ENCODE results near the gene AP1S1.
"Not testable (repeated sequence)": the region's sequence is repeated elsewhere in the genome, so short reads cannot be mapped to it uniquely, and the experiment has no call there.

Gene AP1S1

DNA sequence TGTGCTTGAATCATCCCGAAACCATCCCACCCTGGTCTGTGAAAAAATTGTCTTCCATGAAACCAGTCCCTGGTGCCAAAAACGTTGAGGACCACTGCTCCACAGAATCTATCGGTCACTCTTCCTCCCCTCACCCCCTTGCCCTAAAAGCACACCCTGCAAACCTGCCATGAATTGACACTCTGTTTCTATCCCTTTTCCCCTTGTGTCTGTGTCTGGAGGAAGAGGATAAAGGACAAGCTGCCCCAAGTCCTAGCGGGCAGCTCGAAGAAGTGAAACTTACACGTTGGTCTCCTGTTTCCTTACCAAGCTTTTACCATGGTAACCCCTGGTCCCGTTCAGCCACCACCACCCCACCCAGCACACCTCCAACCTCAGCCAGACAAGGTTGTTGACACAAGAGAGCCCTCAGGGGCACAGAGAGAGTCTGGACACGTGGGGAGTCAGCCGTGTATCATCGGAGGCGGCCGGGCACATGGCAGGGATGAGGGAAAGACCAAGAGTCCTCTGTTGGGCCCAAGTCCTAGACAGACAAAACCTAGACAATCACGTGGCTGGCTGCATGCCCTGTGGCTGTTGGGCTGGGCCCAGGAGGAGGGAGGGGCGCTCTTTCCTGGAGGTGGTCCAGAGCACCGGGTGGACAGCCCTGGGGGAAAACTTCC is 28.2 kb upstream of the AP1S1 start:
- peak; percentile 8 for DNase-seq

DNA sequence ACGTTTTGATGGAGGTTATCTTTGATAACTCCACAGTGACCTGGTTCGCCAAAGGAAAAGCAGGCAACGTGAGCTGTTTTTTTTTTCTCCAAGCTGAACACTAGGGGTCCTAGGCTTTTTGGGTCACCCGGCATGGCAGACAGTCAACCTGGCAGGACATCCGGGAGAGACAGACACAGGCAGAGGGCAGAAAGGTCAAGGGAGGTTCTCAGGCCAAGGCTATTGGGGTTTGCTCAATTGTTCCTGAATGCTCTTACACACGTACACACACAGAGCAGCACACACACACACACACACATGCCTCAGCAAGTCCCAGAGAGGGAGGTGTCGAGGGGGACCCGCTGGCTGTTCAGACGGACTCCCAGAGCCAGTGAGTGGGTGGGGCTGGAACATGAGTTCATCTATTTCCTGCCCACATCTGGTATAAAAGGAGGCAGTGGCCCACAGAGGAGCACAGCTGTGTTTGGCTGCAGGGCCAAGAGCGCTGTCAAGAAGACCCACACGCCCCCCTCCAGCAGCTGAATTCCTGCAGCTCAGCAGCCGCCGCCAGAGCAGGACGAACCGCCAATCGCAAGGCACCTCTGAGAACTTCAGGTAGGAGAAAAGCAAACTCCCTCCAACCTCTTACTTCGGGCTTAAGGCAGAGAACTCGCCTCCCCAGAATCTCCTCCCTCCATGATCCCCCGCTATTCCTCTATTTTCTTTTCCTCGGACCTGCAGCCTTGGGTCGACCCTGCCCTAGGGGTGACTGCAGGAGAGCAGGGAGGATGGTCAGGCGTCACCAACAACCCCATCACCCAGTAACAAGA is 27.4 kb upstream of the AP1S1 start, which contains the start of gene SERPINE1:
Gene SERPINE1 (plus strand): TSS at position 454 of the 809 bp plus-strand sequence. CDS start 1,290 bp downstream, outside the sequence.
- DNase-seq, result peak; percentile 2

- no peak for DNase-seq
Measured at GRCh38 chr7:101127460-101128039, 26.7 kb upstream of the AP1S1 start.

GRCh38 chr7:101128040-101128834 is 26.0 kb upstream of the AP1S1 start:
- DNase-seq, result no peak

DNA sequence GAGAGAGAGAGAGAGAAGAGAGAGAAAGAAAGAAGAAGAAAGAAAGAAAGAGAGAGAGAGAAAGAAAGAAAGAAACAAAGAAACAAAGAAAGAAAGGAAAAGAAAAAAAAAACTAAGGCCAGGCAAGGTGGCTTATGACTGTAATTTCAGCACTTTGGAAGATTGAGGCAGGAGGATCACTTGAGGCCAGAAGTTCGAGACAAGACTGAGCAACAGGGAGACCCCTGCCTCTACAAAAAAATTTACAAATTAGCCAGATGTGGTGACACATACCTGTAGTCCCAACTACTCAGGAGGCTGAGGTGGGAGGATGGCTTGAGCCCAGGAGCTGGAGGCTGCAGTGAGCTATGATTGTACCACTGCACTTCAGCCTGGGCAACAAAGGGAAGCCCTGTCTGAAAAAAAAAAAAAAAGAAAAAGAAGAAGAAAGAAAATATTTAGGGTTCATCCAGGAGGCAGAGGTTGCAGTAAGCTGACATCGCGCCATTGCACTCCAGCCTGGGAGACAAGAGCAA is 24.6 kb upstream of the AP1S1 start:
- DNase-seq, result no peak

DNA sequence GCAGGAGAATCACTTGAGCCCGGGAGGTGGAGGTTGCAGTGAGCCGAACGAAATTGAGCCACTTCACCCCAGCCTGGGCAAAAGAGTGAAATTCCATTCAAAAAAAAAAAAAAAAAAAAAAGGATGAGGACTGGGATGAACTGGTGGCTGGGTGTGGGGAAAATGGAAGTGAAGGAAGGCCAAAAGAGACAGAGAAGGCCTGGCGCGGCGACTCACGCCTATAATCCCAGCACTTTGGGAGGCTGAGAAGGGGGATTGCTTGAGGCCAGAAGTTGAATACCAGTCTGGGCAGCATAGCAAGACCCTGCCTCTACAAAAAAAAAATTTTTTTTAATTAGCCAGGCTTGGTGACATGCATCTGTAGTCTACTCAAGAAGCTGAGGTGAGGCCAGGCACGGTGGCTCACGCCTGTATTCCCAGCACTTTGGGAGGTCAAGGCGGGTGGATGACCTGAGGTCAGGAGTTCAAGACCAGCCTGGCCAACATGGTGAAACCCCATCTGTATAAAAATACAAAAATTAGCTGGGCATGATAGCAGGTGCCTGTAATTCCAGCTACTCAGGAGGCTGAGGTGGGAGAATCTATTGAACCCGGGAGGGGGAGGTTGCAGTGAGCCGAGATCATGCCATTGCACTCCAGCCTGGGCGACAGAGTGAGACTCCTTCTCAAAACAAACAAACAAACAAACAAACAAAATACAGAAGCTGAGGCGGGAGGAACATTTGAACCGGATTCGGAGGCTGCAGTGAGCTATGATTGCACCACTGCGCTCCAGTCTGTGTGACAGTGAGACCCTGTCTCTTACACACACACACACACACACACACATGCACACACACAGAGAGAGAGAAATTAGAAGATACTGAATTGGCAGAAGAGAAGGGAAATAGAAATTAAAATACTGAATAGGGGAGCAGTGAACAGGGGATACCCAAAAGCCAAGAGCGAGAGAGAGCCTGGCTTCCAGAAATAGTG is 21.4 kb upstream of the AP1S1 start:
- not testable (repeated sequence) for DNase-seq

GRCh38 chr7:101133621-101134398 is 20.5 kb upstream of the AP1S1 start:
- DNase-seq, result no peak

DNA sequence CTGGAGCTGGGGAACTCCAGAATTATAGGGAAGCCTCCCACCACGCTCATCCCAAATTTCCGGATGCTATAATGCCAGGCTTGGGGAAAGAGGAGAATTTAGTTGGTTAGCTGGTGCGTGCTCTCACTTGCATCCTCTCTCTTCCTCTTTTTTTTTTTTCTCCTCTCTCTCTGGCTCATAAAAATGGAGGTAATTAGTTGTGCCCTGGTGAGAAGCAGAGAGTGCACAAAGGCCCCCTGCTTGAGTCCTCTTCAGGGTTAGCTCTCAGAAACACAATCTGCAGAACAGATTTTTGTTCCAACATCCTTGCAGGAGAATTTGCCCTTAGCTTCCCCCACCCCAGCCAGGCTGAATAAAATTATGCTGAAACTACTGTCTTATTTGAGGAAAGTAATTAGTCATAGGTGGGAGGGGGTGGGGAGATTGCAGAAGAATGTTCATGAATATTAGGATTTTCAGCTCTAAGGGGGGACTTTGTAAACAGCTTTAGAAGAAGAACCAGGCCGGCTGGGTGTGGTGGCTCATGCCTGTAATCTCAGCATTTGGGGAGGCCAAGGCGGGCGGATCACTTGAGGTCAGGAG is 19.8 kb upstream of the AP1S1 start:
- no peak for DNase-seq

DNA sequence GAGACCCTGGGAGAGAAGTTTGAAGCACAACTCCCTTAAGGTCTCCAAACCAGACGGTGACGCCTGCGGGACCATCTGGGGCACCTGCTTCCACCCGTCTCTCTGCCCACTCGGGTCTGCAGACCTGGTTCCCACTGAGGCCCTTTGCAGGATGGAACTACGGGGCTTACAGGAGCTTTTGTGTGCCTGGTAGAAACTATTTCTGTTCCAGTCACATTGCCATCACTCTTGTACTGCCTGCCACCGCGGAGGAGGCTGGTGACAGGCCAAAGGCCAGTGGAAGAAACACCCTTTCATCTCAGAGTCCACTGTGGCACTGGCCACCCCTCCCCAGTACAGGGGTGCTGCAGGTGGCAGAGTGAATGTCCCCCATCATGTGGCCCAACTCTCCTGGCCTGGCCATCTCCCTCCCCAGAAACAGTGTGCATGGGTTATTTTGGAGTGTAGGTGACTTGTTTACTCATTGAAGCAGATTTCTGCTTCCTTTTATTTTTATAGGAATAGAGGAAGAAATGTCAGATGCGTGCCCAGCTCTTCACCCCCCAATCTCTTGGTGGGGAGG is 16.5 kb upstream of the AP1S1 start:
- no peak for DNase-seq

GRCh38 chr7:101138213-101138870 is 15.9 kb upstream of the AP1S1 start:
- DNase-seq, result peak; percentile 7

DNA sequence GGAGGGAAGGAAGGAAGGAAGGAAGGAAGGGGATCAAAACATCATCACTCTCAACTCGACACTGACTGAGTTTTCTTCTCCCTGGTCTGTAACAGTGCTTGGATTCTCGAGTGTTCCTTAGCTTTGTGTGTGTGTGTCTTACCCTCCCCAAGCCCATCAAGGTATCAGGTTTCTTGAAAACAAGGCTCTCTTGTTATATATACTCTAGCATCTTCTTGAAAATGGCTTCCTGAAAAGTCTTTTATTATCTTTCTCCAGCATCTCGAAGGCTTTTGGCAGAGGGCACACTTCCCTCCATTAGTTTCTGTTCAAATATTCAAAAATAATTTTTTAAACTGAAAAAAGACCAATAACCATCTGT is 14.0 kb upstream of the AP1S1 start:
- no peak for DNase-seq

DNA sequence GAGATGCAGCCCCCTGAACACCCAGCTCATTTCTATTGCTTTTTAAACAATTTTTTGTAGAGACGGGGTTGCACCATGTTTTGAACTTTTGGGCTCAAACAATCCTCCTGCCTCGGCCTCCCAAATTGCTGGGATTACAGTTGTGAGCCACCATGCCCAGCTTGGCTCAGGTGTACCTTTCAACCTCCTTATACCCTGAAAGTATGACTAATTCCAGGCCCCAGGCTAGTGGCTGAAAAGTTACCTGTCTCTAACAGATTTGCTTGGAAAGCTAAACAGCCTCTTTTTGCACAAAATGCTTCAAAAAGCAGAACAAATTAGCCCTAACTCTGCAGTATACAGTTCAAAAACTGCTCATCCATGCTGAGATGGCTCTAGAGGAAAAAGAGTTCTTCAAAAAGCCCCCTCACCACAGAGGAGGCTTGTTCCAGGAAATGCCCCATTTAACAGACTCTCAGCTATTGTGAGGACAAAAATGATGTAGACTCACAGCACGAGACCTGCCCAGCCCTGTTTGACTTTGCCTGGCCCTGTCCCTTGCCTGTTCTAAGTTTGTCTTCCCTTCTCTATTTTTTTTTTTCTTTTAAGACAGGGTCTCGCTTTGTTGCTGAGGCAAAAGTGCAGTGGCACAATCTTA is 13.4 kb upstream of the AP1S1 start:
- no peak for DNase-seq

DNA sequence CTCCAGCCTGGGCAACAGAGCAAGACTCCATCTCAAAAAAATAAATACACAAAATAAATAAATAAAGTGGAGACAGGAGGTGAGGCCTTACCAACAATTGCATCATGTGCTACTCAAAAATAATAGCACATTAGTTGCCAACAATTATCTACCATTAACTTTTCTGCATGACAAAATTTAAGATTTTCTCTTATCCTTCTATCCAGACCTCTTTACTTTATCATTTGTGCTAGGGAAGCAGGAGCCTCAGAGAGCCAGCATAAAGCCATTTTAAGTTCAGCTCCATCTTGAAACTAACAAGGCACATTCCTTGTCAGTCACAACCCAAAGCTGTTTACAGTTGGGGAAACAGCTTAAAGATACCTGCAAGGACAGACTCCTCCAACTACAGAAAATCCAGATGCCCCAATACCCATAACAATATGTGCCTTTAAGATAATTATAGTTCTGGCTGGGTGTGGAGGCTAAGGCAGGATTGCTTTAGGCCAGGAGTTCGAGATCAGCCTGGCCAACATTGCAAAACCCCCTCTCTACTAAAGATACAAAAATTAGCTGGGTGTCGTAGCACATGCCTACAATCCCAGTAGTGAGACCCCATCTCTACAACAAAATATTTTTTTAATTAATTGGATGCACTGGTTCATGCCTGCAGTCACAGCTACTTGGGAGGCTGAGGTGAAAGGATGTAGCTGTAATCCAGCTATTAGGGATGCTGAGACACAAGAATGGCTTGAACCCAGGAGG is 2.2 kb upstream of the AP1S1 start:
- no peak for DNase-seq

DNA sequence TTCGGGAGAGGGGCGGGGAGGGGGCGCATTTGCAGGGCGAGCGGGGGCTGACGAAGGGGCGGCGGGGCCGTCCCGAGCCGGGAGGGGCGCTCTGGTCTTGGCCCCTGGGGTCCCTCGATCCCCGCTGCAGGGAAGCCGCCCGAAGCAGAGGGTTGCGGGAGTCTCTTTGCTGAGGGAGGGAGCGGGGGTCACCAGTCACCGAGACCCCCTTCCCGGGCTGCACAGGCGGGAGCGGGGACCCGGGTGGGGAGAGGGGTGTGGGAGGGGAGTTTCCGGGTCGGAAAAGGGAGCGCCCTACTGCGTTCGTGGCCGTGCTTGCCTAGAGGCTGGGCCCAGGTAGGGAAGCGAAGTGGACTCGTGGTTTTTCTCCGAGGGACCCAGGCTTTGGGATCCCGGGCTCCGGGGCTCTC is 422 bp downstream of the AP1S1 start:
- no peak for DNase-seq

- DNase-seq, result no peak
Measured at GRCh38 chr7:101155303-101155702, 1.0 kb downstream of the AP1S1 start.

GRCh38 chr7:101156277-101156676 is 2.0 kb downstream of the AP1S1 start:
- no peak for DNase-seq

DNA sequence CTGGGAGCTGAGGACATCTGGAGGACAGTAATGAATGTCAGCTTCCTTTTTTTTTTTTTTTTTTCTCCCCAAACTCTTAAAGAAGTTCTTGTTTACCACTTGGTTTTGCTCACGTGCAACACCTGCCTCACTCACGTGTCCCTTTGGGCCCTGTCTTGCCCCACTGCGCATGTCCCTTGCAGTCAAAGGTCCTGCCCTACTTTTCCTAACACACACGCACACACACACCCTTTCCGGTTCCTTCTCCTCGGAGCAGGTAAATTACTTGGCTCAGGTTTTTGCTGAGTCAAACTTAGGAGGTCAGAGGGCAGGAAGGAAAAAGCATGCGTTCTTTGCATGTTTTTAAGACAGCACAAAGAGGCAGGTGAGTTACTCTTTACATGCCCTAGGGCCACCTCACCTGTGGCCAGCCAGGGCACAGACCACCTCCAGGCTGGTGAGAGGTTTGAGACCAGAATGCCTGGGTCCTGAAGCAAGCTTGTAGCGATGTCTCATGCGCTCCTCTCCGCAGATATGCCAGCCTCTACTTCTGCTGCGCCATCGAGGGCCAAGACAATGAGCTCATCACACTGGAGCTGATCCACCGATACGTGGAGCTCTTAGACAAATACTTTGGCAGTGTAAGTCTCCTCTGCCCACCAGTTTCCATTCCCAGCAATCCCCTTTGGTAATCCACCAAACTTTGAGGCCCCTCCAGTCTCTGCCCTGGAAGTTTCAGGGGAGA is 2.8 kb downstream of the AP1S1 start:
- DNase-seq, result no peak
